IMR-90 (cell line): ENCODE measurements around the gene CST11. TPM values are rescaled to one million over a fixed set of nuclear protein-coding genes. Genes with fewer than 3 reads are reported as not detected.

ENCODE experiments used
- ATAC-seq: fragments of 200-7000 bp; cut with Tn5 transposase; 2 replicates; pipeline ENCODE4 v1.9.1; 2020; ENCODE audit warnings: low read depth, mild to moderate bottlenecking, moderate library complexity
- BruUV-seq: library from RNA; stranded (reverse); fragments of 400-500 nt; replicated peaks from 2 replicates; lab custom pipeline; 2021; lab: Mats Ljungman, UMichigan
- CTCF ChIA-PET: fragments of 300-600 bp; formaldehyde crosslinking; extraction: SDS; loops from one replicate; lab custom pipeline; 2021; ENCODE audit warnings: antibody characterized with exemption; lab: Yijun Ruan, JAX
- POLR2A ChIA-PET: fragments of 300-600 bp; sonication (Branson Sonifier 250); formaldehyde crosslinking; loops from one replicate; lab custom pipeline; 2022; ENCODE audit warnings: antibody characterized with exemption; ENCODE audit not compliant: unreplicated experiment; lab: Charles Lee
- DNase-seq: peaks from one replicate; pipeline ENCODE4 v3.0.0; 2013
- H2AFZ ChIP-seq: replicated peaks from 2 replicates; pipeline ENCODE3; 2013; ENCODE audit warnings: low read length, mild to moderate bottlenecking; ENCODE audit not compliant: poor library complexity
- H2AK5ac ChIP-seq: 2 replicates; pipeline ENCODE4 v1.6.1; 2013; ENCODE audit warnings: low read depth, low read length, inconsistent platforms
- H2AK9ac ChIP-seq: replicated peaks from 2 replicates; pipeline ENCODE3; 2013; ENCODE audit warnings: mild to moderate bottlenecking, low read depth, low read length, moderate library complexity; ENCODE audit not compliant: poor library complexity
- H2BK120ac ChIP-seq: 2 replicates; pipeline ENCODE4 v1.6.1; 2013; ENCODE audit warnings: low read depth, low read length, inconsistent platforms
- H2BK15ac ChIP-seq: 3 replicates; pipeline ENCODE4 v1.6.1; 2013; ENCODE audit warnings: low read depth, low read length, inconsistent platforms
- H2BK20ac ChIP-seq: 2 replicates; pipeline ENCODE4 v1.6.1; 2013; ENCODE audit warnings: low read depth, mild to moderate bottlenecking, inconsistent platforms, low read length, moderate library complexity
- H2BK5ac ChIP-seq: 2 replicates; pipeline ENCODE4 v1.6.1; 2013; ENCODE audit warnings: mild to moderate bottlenecking, low read depth, low read length, inconsistent platforms; ENCODE audit not compliant: poor library complexity, severe bottlenecking
- H3K14ac ChIP-seq: replicated peaks from 2 replicates; pipeline ENCODE4 v1.6.1; 2013; ENCODE audit warnings: low read depth, low read length, inconsistent platforms
- H3K18ac ChIP-seq: 2 replicates; pipeline ENCODE4 v1.6.1; 2013; ENCODE audit warnings: low read depth, low read length, control low read depth
- H3K23ac ChIP-seq: 2 replicates; pipeline ENCODE4 v1.6.1; 2013; ENCODE audit warnings: low read depth, low read length, inconsistent platforms
- H3K27ac ChIP-seq: 2 replicates; pipeline ENCODE4 v1.5.1; 2013; ENCODE audit warnings: mild to moderate bottlenecking, control low read depth, low read length; ENCODE audit not compliant: insufficient read depth
- H3K27me3 ChIP-seq: 2 replicates; pipeline ENCODE4 v1.6.1; 2013; ENCODE audit warnings: low read length; ENCODE audit not compliant: control insufficient read depth, insufficient read depth
- H3K36me3 ChIP-seq: 2 replicates; pipeline ENCODE4 v1.6.1; 2013; ENCODE audit warnings: low read length, mixed read lengths; ENCODE audit not compliant: control insufficient read depth, insufficient read depth
- H3K4ac ChIP-seq: 2 replicates; pipeline ENCODE4 v1.6.1; 2013; ENCODE audit warnings: low read depth, low read length, inconsistent platforms
- H3K4me1 ChIP-seq: 2 replicates; pipeline ENCODE4 v1.6.1; 2013; ENCODE audit warnings: low read length, mixed read lengths; ENCODE audit not compliant: control insufficient read depth, insufficient read depth
- H3K4me2 ChIP-seq: 2 replicates; pipeline ENCODE4 v1.6.1; 2013; ENCODE audit warnings: low read depth, mild to moderate bottlenecking, control low read depth, low read length, moderate library complexity
- H3K4me3 ChIP-seq: 2 replicates; pipeline ENCODE4 v1.5.1; 2013; ENCODE audit warnings: low read depth, mild to moderate bottlenecking, control low read depth, low read length, moderate library complexity; ENCODE audit not compliant: insufficient read depth
- H3K56ac ChIP-seq: 2 replicates; pipeline ENCODE4 v1.6.1; 2013; ENCODE audit warnings: low read length, inconsistent platforms; ENCODE audit not compliant: insufficient read depth; ENCODE audit errors: extremely low read depth
- H3K79me1 ChIP-seq, 2 experiments: 2 replicates each; pipeline ENCODE4 v1.6.1; 2013; ENCODE audit warnings: low read length in 2 of 2, inconsistent platforms in 1 of 2, low read depth in 1 of 2
- H3K9ac ChIP-seq: 2 replicates; pipeline ENCODE4 v1.6.1; 2013; ENCODE audit warnings: low read depth, low read length, control low read depth
- H3K9me1 ChIP-seq: 2 replicates; pipeline ENCODE4 v1.6.1; 2013; ENCODE audit warnings: low read length, inconsistent platforms; ENCODE audit not compliant: insufficient read depth
- H3K9me3 ChIP-seq: 2 replicates; pipeline ENCODE4 v1.6.1; 2013; ENCODE audit warnings: low read length; ENCODE audit not compliant: control insufficient read depth, insufficient read depth
- H4K20me1 ChIP-seq: 2 replicates; pipeline ENCODE4 v1.6.1; 2013; ENCODE audit warnings: low read length, inconsistent platforms; ENCODE audit not compliant: insufficient read depth
- H4K5ac ChIP-seq: 2 replicates; pipeline ENCODE4 v1.6.1; 2013; ENCODE audit warnings: mild to moderate bottlenecking, low read depth, low read length, control low read depth
- H4K8ac ChIP-seq, 2 experiments: 2 replicates each; pipeline ENCODE4 v1.6.1; 2013; ENCODE audit warnings: low read depth in 2 of 2, low read length in 2 of 2, control low read depth in 1 of 2, inconsistent platforms in 1 of 2
- H4K91ac ChIP-seq: 2 replicates; pipeline ENCODE4 v1.6.1; 2013; ENCODE audit warnings: low read depth, low read length, inconsistent platforms; ENCODE audit not compliant: insufficient read depth
- CEBPB ChIP-seq: IDR thresholded peaks from 2 replicates; pipeline ENCODE4 v1.6.1; 2012; ENCODE audit warnings: low read depth, low read length, improper control_type of control experiment
- CHD1 ChIP-seq: IDR thresholded peaks from 2 replicates; pipeline ENCODE4 v1.6.1; 2012; ENCODE audit warnings: low read depth, low read length, improper control_type of control experiment
- MXI1 ChIP-seq: IDR thresholded peaks from 2 replicates; pipeline ENCODE4 v1.6.1; 2012; ENCODE audit warnings: low read depth, mild to moderate bottlenecking, low read length, moderate library complexity, borderline replicate concordance
- RAD21 ChIP-seq: IDR thresholded peaks from 2 replicates; pipeline ENCODE4 v1.6.1; 2012; ENCODE audit warnings: low read length, improper control_type of control experiment
- SMC3 ChIP-seq: fragments of 150-350 bp; IDR thresholded peaks from 2 replicates; pipeline ENCODE4 v1.6.1; 2016; ENCODE audit warnings: low read depth, mild to moderate bottlenecking, antibody characterized with exemption, low read length, moderate library complexity
- WGBS, 2 experiments: methylation state at CpG; one replicate each; pipeline versions ENCODE4 v1.1.5 to v1.1.7; 2013; ENCODE audit warnings: missing lambda C conversion rate in 2 of 2; ENCODE audit not compliant: insufficient read length in 1 of 2; ENCODE audit errors: extremely low coverage in 2 of 2; 5-methylcytosine and 5-hydroxymethylcytosine counted together
- dilution Hi-C: fragments of 300-500 bp; cut with HindIII; formaldehyde crosslinking; loops from one replicate; pipeline ENCODE4 v1.14.3; 2018; ENCODE audit warnings: low sequenced_read_pairs; ENCODE audit not compliant: unreplicated experiment
- in situ Hi-C: fragments of 300-500 bp; cut with MboI; formaldehyde crosslinking; loops from 3 replicates; pipeline ENCODE4 v1.14.3; 2019; ENCODE audit warnings: low sequenced_read_pairs, inconsistent platforms, mixed read lengths
- intact Hi-C: fragments of 100-400 bp; cut with micrococcal nuclease; formaldehyde crosslinking; loops from 2 replicates; pipeline ENCODE4 v1.10.0; 2022
- polyA plus RNA-seq, 3 experiments: library from polyadenylated mRNA; depleted of rRNA; stranded (reverse); fragments of >200 nt; gene quantifications; 2 replicates each; pipeline ENCODE4 v1.2.3, GENCODE V29; 2012; ENCODE audit warnings: low replicate concordance in 1 of 3
- total RNA-seq: library from RNA; depleted of rRNA; stranded (reverse); fragments of >200 nt; gene quantifications from 2 replicates; pipeline ENCODE4 v1.2.3, GENCODE V29; 2012

Gene CST11
- total and polyA plus RNA-seq, 2 of the 4 experiments (the other 2 are of a cell fraction): not detected

DNA sequence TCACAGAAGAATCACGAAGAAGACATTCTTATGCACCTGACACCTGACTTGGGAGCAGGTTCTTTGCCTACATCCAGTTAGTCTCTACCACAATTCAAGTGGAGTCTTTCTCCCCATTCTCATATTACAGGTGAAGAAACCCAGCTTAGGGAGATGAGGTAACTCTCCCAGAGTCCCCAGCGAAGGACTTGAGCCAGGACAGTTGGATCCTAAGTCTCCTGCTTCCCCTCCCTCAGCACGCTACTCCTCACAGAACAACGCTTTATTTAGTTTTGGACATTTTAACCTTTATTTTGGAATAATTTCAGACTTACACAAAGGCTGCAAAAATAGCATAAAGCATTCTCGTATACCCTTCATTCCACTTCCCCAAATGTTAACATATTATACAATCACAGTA, 14.0 kb downstream of the CST11 start:
- Histone ChIP-seq H3K4ac (no peak overlapping the region), H2BK120ac (no peak overlapping the region), H2BK20ac (no peak overlapping the region), H3K79me1 (no peaks in the 10 kb centered on the region), H3K27me3 (peaks cover 8% of the 10 kb centered on the region), H3K27ac (no peak overlapping the region), H2BK5ac (no peak overlapping the region), H3K56ac (no peak overlapping the region), H3K4me3 (no peak overlapping the region), H3K4me2 (no peak overlapping the region), H2BK15ac (no peak overlapping the region), H2AK9ac (no peak overlapping the region), H4K91ac (no peak overlapping the region), H4K5ac (no peak overlapping the region), H3K9me1 (no peaks in the 10 kb centered on the region), H3K18ac (no peak overlapping the region), H2AFZ (no peak overlapping the region), H3K4me1 (no peaks in the 10 kb centered on the region), H4K8ac (no peak overlapping the region), H4K20me1 (no peaks in the 10 kb centered on the region), H3K36me3 (no peaks in the 10 kb centered on the region), H3K9me3 (no peaks in the 10 kb centered on the region), H3K14ac (no peak overlapping the region), H2AK5ac (no peak overlapping the region), H3K9ac (no peak overlapping the region), H3K23ac (no peak overlapping the region)
- intact Hi-C loops: no loop called here
- POLR2A ChIA-PET: no interaction called here
- 56% methylated on average over 4 of the region's 5 CpGs; no CpG with 5 or more reads in 1 of the 2 experiments for WGBS, 2 experiments
- TF ChIP-seq SMC3 (no peak), CHD1 (no peak), RAD21 (no peak), MXI1 (no peak), CEBPB (no peak)
- ATAC-seq (no peak), DNase-seq (no peak)
- dilution Hi-C loops: no loop called here
- BruUV-seq: no TSS peak
- in situ Hi-C loops: no loop called here
- CTCF ChIA-PET: no interaction called here
